GM18867 (cell line): Measurements from ENCODE around the gene TRA2A.
"Not testable (repeated sequence)": the region's sequence is repeated elsewhere in the genome, so short reads cannot be mapped to it uniquely, and the experiment has no call there.

Experiments used
- ATAC-seq: cut with Tn5 transposase; IDR thresholded peaks from one replicate; pipeline ENCODE4 v1.9.1; 2021; ENCODE audit warnings: mild to moderate bottlenecking, moderate library complexity; ENCODE audit not compliant: unreplicated experiment

The TRA2A gene

GRCh38 chr7:23513746-23514145, 18.0 kb downstream of the TRA2A start:
- not testable (repeated sequence) for ATAC-seq

GRCh38 chr7:23494009-23494408, 37.8 kb downstream of the TRA2A start:
- no peak for ATAC-seq

GRCh38 chr7:23491502-23491901, 40.3 kb downstream of the TRA2A start:
- no peak for ATAC-seq

DNA sequence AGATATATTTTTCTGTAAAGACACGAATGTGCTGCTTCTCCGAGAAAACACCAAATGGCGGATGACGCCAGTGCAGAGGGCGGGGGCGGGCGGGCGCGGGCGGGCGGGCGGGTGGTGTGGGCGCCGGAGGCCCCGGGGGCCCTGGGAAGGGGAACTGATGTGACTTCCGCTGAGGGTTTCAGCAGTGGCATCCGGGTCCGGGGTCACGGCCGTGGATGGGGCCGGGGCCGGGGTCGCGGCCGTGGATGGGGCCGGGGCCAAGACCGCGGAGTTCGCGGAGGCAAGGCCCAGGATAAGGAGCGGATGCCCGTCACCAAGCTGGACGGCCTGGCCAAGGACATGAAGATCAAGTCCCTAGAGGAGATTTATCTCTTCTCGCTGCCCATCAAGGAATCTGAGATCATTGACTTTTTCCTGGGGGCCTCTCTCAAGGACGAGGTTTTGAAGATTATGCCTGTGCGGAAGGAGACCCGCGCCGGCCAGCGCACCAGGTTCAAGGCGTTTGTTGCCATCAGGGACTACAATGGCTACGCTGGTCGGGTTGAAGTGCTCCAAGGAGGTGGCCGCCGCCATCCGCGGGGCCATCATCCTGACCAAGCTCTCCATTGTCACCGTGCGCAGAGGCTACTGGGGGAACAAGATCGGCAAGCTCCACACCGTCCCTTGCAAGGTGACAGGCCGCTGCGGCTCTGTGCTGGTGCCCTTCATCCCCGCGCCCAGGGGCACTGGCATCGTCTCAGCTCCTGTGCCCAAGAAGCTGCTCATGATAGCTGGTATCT, 41.2 kb downstream of the TRA2A start:
- ATAC-seq = peak; percentile 82

DNA sequence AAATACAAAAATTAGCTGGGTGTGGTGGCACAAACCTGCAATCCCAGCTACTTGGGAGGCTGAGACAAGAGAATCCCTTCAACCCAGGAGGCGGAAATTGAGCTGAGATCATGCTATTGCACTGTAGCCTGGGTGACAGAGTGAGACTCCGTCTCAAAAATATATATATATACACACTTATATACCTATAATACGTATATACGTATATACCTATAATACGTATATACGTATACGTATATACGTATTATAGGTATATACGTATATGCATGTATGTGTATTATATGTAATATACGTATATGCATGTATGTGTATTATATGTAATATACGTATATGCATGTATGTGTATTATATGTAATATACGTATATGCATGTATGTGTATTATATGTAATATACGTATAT, 43.1 kb downstream of the TRA2A start:
- ATAC-seq = not testable (repeated sequence)

DNA sequence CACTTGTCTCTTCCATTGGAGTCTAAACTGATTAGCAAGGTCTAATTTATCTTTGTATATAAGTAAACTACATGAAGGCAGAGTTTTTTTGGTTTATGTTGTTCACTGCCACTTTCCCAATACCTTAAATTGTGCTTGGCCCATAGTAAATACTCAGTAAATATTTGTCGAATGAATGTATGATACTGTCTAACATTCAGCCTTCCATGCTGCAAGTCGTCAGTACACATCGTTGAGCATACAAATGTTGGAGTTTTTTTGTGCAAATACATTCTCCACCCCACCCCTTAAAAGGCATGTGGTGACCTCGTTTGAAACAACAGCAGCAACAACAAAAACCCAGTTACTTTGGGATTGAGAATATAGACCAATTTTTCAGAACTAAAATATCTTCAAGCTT, 44.1 kb downstream of the TRA2A start:
- ATAC-seq = no peak

GRCh38 chr7:23486002-23486773, 45.6 kb downstream of the TRA2A start:
- no peak for ATAC-seq

GRCh38 chr7:23482686-23483085, 49.1 kb downstream of the TRA2A start:
- ATAC-seq = no peak

DNA sequence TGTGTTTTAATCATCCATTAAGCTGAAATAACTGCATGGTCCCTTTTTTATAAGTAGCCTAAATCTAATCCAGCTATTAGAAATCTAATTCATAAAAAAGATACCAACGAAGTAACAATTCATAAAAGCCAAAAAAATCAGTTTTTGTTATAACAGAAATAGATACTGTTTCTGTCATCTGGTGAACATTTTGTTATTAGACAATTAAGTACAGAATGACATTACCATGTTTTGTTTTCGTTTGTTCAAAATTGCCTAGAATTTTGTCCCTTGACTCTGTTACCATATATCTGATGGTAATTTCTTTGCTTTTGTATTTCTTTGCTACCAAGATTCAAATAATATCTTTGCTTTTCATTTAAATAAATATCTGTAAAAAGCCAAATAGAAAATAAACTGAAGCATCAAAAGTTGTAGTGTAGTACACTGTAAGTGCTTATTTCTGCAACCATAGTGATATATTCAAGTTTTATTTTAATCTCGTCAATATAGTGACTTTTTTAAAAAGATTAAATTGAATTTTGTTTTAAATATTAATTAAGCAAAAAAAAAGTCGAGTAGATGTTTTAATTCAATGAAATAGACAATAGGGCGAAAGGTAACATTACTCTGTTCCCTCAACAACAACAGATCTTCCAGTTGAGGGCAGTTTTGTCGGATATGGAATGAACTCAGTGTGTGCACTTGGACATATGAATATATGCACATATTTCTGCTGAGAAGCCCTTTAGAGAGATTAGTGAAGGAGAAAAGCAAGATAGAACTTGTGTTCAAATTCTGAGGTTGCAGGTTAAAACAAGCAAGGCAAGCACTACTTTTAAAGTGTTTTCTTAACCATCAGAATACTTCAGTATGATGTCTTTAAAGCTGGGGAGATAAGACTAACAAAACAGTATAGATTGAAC, 53.6 kb downstream of the TRA2A start:
- no peak for ATAC-seq

- ATAC-seq = no peak
Measured at GRCh38 chr7:23477157-23477499, 54.7 kb downstream of the TRA2A start.

DNA sequence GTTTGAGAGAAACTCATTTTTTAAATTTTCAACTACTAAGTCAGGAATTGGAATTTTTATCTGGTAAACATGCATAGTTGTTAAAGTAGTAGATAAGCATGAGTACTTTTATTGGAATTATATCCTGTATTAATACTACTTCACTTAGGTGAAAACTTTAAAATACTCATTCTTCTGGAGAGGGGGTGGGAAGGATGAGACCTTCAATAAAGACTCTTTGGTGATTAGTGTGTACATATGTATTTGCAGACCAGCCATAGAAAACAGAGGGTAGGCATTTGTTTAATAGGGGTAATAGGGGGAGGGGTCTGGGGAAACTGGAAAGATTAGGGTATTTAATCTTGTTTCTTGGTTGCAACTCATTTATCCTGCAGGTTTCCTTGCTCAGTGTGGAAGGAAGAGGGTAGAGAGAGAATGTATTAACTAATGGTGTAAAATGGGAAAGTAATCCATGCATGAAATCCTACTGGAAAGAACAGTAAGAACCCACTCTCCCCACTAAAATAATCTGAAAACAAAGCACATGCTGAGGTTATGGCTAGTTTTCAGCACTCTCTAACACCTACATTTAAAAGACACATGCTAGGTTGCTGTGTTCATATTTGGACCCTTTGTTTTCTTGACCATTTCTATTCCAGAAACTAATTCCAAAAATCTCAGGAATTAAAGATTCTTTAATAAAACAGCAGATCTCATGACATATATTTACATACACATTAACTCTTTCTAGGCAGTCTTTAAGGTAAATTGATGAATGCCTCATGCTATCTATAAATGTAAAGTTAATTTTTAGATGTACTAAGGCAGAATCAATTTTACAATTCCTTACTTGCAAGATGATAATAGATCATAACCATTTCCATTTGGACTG, 55.3 kb downstream of the TRA2A start:
- no peak for ATAC-seq

- no peak for ATAC-seq
Measured at GRCh38 chr7:23475576-23475839, 56.3 kb downstream of the TRA2A start.

DNA sequence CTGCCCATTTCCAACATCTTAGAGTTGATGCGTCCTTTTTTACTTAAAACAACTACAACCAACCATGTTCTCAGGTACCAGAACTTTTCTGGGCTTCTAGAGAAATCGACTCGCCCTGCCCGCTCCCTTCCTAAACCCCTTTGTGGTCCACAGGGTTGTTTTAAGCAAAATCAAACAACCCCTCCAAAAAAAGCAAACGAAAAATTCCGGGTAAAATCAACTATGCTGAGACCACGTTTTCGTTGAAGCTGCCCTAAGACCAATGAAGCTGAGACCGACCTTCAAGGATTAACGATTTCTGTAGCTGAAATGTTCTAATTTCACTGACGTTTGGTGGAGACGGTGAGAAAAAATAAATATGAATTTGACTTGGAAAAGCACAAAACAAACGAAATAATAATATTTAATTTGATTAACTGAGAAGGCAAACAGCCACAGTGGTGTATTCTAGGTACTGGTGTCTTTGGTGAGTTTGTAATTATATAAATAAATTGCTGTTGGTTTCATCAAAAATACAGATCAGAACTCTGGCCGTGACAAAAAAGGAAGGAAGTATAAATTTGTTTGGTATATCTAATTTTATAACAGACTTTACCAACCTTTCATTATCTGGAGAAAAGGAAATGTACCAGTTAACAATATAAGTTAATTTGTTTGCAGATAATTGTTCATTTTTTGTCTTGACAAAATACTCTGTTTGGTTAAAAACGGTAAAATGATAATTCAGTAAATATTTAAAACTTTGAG, 56.8 kb downstream of the TRA2A start:
- no peak for ATAC-seq

GRCh38 chr7:23474094-23474828, 57.5 kb downstream of the TRA2A start:
- ATAC-seq = peak; percentile 69

DNA sequence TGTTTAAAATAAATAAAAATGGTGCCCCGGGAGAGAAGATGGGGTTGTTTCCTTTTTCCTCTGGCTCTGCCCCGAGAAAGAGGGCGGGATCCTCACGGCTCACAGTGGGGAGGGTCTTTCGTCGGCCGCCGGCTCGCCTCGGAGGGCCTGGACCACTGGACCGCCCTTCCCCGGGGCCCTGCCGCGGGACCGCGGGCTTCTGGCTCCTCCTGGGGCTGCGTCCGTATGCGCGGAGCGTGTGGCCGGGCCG, 58.0 kb downstream of the TRA2A start:
- no peak for ATAC-seq

- ATAC-seq = no peak
Measured at GRCh38 chr7:23472956-23473843, 58.6 kb downstream of the TRA2A start.

GRCh38 chr7:23472556-23472955, 59.2 kb downstream of the TRA2A start:
- ATAC-seq = no peak

GRCh38 chr7:23472046-23472445, 59.7 kb downstream of the TRA2A start:
- no peak for ATAC-seq
